Endodermal cell (in vitro differentiated cells): ENCODE data around the gene CCSER1. TPM values are rescaled to one million over a fixed set of nuclear protein-coding genes. Genes with fewer than 3 reads are reported as not detected.

Source experiments
- DNase-seq: peaks from one replicate; pipeline ENCODE4 v3.0.0-alpha.2; 2017
- H3K27ac ChIP-seq: 2 replicates; pipeline ENCODE4 v1.5.1; 2013; ENCODE audit warnings: mild to moderate bottlenecking, low read depth, low read length, moderate library complexity
- H3K27me3 ChIP-seq: 2 replicates; pipeline ENCODE4 v1.6.1; 2013; ENCODE audit warnings: mild to moderate bottlenecking, low read length, moderate library complexity; ENCODE audit not compliant: insufficient read depth, control insufficient read depth, poor library complexity, severe bottlenecking
- H3K36me3 ChIP-seq: 2 replicates; pipeline ENCODE4 v1.7.0; 2013; ENCODE audit warnings: mild to moderate bottlenecking, low read length, moderate library complexity; ENCODE audit not compliant: control insufficient read depth, insufficient read depth
- H3K4me1 ChIP-seq: one replicate; pipeline ENCODE4 v1.7.0; 2013; ENCODE audit warnings: low read length; ENCODE audit not compliant: control insufficient read depth, insufficient read depth
- H3K4me3 ChIP-seq: 2 replicates; pipeline ENCODE4 v1.5.1; 2013; ENCODE audit warnings: mild to moderate bottlenecking, low read length, moderate library complexity
- H3K9ac ChIP-seq: 2 replicates; pipeline ENCODE4 v1.6.1; 2013; ENCODE audit warnings: mild to moderate bottlenecking, low read length, moderate library complexity; ENCODE audit not compliant: poor library complexity, severe bottlenecking; ENCODE audit errors: extremely low read depth
- H3K9me3 ChIP-seq: 2 replicates; pipeline ENCODE4 v1.6.1; 2013; ENCODE audit warnings: mild to moderate bottlenecking, low read length, moderate library complexity; ENCODE audit not compliant: control insufficient read depth
- H3K27ac Mint-ChIP-seq: 2 replicates; pipeline ENCODE4 v1.8.0; 2020; ENCODE audit warnings: mixed read lengths
- H3K27me3 Mint-ChIP-seq: 2 replicates; pipeline ENCODE4 v1.8.0; 2021; ENCODE audit warnings: mild to moderate bottlenecking, mixed read lengths; ENCODE audit not compliant: insufficient read depth
- H3K36me3 Mint-ChIP-seq: 2 replicates; pipeline ENCODE4 v1.8.0; 2020; ENCODE audit warnings: low read depth, mixed read lengths
- H3K4me1 Mint-ChIP-seq: 2 replicates; pipeline ENCODE4 v1.8.0; 2020; ENCODE audit warnings: mixed read lengths
- H3K4me3 Mint-ChIP-seq: 2 replicates; pipeline ENCODE4 v1.8.0; 2020; ENCODE audit warnings: mild to moderate bottlenecking, moderate library complexity, mixed read lengths
- H3K9me3 Mint-ChIP-seq: 2 replicates; pipeline ENCODE4 v1.8.0; 2020; ENCODE audit warnings: mild to moderate bottlenecking, mixed read lengths
- WGBS, 2 experiments: methylation state at CpG; one replicate each; pipeline versions ENCODE4 v1.1.5 to v1.1.7; 2013; ENCODE audit warnings: missing lambda C conversion rate in 2 of 2, mixed read lengths in 1 of 2; ENCODE audit not compliant: insufficient coverage in 1 of 2, insufficient read length in 1 of 2; 5-methylcytosine and 5-hydroxymethylcytosine counted together
- total RNA-seq, 2 donors: library from RNA; stranded (reverse); fragmentation: NEBNext Ultra II Directional in 1 of 2; extraction: Animal tissue kit (Norgen Biotek cat#: 25700) in 1 of 2; gene quantifications; 2 replicates in 1 of 2; 3 replicates in 1 of 2; pipeline ENCODE4 v1.2.1, GENCODE V29; 2021
- TF ChIP-seq, protein P1 (sequence below): fragments of 200-600 bp; sonication (generic); conservative IDR thresholded peaks from 2 replicates; pipeline ENCODE4 v1.5.0; 2021; ENCODE audit warnings: antibody characterized with exemption, mild to moderate bottlenecking

CCSER1 gene
- total RNA-seq, 2 donors from 2014 or later: 1.1 to 2.2 TPM

DNA sequence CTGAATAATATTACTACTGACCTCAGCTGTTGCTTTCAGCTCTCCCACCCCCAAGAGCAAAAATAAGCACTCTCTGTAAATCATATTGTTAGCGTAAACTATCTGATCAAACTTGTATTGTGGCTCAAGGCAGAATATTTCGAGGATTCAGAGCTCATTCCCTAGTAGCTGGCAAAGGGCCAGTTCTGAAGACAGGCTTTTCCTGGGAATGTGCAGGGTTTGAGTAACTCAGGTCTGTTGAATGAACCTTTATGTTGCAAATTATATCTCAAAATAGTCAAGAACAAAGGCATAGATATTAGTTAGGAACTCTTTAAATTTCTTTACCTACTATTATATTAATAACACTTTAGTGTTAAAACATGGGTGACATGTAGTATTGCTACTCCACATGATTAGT, 454.9 kb downstream of the CCSER1 start:
- Mint-ChIP-seq H3K27me3 (no peaks in the 10 kb centered on the region), H3K9me3 (no peaks in the 10 kb centered on the region), H3K27ac (no peak overlapping the region), H3K36me3 (no peaks in the 10 kb centered on the region), H3K4me1 (no peaks in the 10 kb centered on the region), H3K4me3 (no peak overlapping the region)
- no peak for DNase-seq
- no peaks in the 10 kb centered on the region for H3K27me3 ChIP-seq
- TF ChIP-seq, protein P1, sequence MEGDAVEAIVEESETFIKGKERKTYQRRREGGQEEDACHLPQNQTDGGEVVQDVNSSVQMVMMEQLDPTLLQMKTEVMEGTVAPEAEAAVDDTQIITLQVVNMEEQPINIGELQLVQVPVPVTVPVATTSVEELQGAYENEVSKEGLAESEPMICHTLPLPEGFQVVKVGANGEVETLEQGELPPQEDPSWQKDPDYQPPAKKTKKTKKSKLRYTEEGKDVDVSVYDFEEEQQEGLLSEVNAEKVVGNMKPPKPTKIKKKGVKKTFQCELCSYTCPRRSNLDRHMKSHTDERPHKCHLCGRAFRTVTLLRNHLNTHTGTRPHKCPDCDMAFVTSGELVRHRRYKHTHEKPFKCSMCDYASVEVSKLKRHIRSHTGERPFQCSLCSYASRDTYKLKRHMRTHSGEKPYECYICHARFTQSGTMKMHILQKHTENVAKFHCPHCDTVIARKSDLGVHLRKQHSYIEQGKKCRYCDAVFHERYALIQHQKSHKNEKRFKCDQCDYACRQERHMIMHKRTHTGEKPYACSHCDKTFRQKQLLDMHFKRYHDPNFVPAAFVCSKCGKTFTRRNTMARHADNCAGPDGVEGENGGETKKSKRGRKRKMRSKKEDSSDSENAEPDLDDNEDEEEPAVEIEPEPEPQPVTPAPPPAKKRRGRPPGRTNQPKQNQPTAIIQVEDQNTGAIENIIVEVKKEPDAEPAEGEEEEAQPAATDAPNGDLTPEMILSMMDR: no peak
- H3K4me3 ChIP-seq: no peak overlapping the region
- H3K27ac ChIP-seq: no peak overlapping the region
- H3K4me1 ChIP-seq: no peaks in the 10 kb centered on the region
- H3K9ac ChIP-seq: no peak overlapping the region
- H3K9me3 ChIP-seq: no peaks in the 10 kb centered on the region
- no peaks in the 10 kb centered on the region for H3K36me3 ChIP-seq
- WGBS, 2 experiments: 88 to 100% methylated on average over 1 to 2 of the region's 2 CpGs

- H3K9me3 Mint-ChIP-seq: no peaks in the 10 kb centered on the region
- Histone ChIP-seq H3K9me3 (no peaks in the 10 kb centered on the region), H3K27ac (no peak overlapping the region), H3K9ac (no peak overlapping the region), H3K27me3 (no peaks in the 10 kb centered on the region), H3K4me3 (no peak overlapping the region), H3K4me1 (no peaks in the 10 kb centered on the region), H3K36me3 (no peaks in the 10 kb centered on the region)
- H3K36me3 Mint-ChIP-seq: no peaks in the 10 kb centered on the region
- TF ChIP-seq, protein P1: no peak
- H3K4me1 Mint-ChIP-seq: no peaks in the 10 kb centered on the region
- no peak overlapping the region for H3K27ac Mint-ChIP-seq
- 90 to 92% methylated on average over 1 to 2 of the region's 2 CpGs for WGBS, 2 experiments
- H3K27me3 Mint-ChIP-seq: no peaks in the 10 kb centered on the region
- DNase-seq: no peak
- H3K4me3 Mint-ChIP-seq: no peak overlapping the region
These were observed 456.9 kb downstream of the CCSER1 start for GRCh38 chr4:90584051-90584450.

GRCh38 chr4:90585961-90586360, 458.8 kb downstream of the CCSER1 start:
- WGBS, 2 experiments: 79 to 90% methylated on average over 4 to 7 of the region's 8 CpGs
- Histone ChIP-seq H3K4me1 (no peaks in the 10 kb centered on the region), H3K4me3 (no peak overlapping the region), H3K9ac (no peak overlapping the region), H3K27ac (no peak overlapping the region), H3K36me3 (no peaks in the 10 kb centered on the region), H3K27me3 (no peaks in the 10 kb centered on the region), H3K9me3 (no peaks in the 10 kb centered on the region)
- no peak for DNase-seq
- TF ChIP-seq, protein P1: no peak
- Mint-ChIP-seq H3K36me3 (no peaks in the 10 kb centered on the region), H3K27me3 (no peaks in the 10 kb centered on the region), H3K27ac (no peak overlapping the region), H3K4me3 (no peak overlapping the region), H3K9me3 (no peaks in the 10 kb centered on the region), H3K4me1 (no peaks in the 10 kb centered on the region)
